Kidney (tissue), 14 donors: Measurements from ENCODE around the gene NIN. TPM values are rescaled to one million over a fixed set of nuclear protein-coding genes. Genes with fewer than 3 reads are reported as not detected.

Experiments used
- DNase-seq, 5 donors: peaks; one replicate each; pipeline ENCODE4 v3.0.0-alpha.2; 2013 to 2020
- FAIRE-seq: peaks from 2 replicates; lab custom pipeline; 2012; peaks lifted over from hg19 to GRCh38; lab: Jason Lieb, UNC
- H3K27ac ChIP-seq, 2 donors: one replicate each; pipeline ENCODE4 v1.7.0; 2013; ENCODE audit warnings: low read depth in 2 of 2, low read length in 2 of 2, inconsistent platforms in 1 of 2
- H3K27me3 ChIP-seq: one replicate; pipeline ENCODE4 v1.7.1; 2013; ENCODE audit warnings: low read length, inconsistent platforms; ENCODE audit not compliant: control insufficient read depth, insufficient read depth
- H3K36me3 ChIP-seq, 3 donors: one replicate each; pipeline versions ENCODE4 v1.7.0 to v1.7.1; 2013; ENCODE audit warnings: low read length in 3 of 3, control low read depth in 1 of 3, inconsistent platforms in 1 of 3; ENCODE audit not compliant: insufficient read depth in 3 of 3, control insufficient read depth in 2 of 3
- H3K4me1 ChIP-seq, 3 donors: one replicate each; pipeline versions ENCODE4 v1.7.0 to v1.7.1; 2013; ENCODE audit warnings: low read length in 3 of 3, inconsistent platforms in 1 of 3, low read depth in 1 of 3; ENCODE audit not compliant: control insufficient read depth in 2 of 3, insufficient read depth in 2 of 3
- H3K4me3 ChIP-seq, 3 donors: one replicate each; pipeline versions ENCODE4 v1.7.0 to v1.8.1; 2013; ENCODE audit warnings: low read length in 3 of 3, control low read depth in 1 of 3, inconsistent platforms in 1 of 3
- H3K9ac ChIP-seq, 3 donors: one replicate each; pipeline versions ENCODE4 v1.7.0 to v1.7.1; 2013; ENCODE audit warnings: low read length in 3 of 3, control low read depth in 1 of 3, inconsistent platforms in 1 of 3
- H3K9me3 ChIP-seq, 3 donors: one replicate each; pipeline versions ENCODE4 v1.7.0 to v1.7.1; 2013; ENCODE audit warnings: low read length in 3 of 3, control low read depth in 1 of 3, inconsistent platforms in 1 of 3; ENCODE audit not compliant: control insufficient read depth in 2 of 3, insufficient read depth in 1 of 3
- intact Hi-C: fragments of 100-400 bp; cut with DNase I; formaldehyde crosslinking; loops from one replicate; pipeline ENCODE4 v1.11.1; 2022
- polyA plus RNA-seq: library from polyadenylated mRNA; stranded (reverse); fragments of 350-450 nt; fragmentation: Illumina TruSeq; extraction: RNeasy Lipid Tissue Mini Kit (QIAGEN cat#74804); gene quantifications from one replicate; pipeline ENCODE4 v1.2.3, GENCODE V29; 2014; ENCODE audit warnings: low read depth, low replicate concordance; ENCODE audit not compliant: insufficient read depth
- total RNA-seq: library from RNA; stranded (reverse); fragmentation: NEBNext Ultra II Directional; extraction: Animal tissue kit (Norgen Biotek cat#: 25700); gene quantifications from one replicate; pipeline ENCODE4 v1.2.1, GENCODE V29; 2021
- TF ChIP-seq, protein P1 (sequence below): IDR thresholded peaks from 3 replicates; pipeline ENCODE4 v1.5.1; 2012; ENCODE audit warnings: mild to moderate bottlenecking, moderate library complexity, borderline replicate concordance; ENCODE audit not compliant: insufficient read depth; ENCODE audit errors: extremely low read depth
- donor health status: control.
- donor health status: control.
- donor health status: control.
- donor health status: control.
- donor health status: control.
- donor health status: DM: yes; HTN: yes; CAD: no.
- donor health status: Normal renal cell carcinoma (clear cell type).

The NIN gene
- total and polyA plus RNA-seq, 2 donors from 2014 or later: 3.6 to 40.0 TPM

DNA sequence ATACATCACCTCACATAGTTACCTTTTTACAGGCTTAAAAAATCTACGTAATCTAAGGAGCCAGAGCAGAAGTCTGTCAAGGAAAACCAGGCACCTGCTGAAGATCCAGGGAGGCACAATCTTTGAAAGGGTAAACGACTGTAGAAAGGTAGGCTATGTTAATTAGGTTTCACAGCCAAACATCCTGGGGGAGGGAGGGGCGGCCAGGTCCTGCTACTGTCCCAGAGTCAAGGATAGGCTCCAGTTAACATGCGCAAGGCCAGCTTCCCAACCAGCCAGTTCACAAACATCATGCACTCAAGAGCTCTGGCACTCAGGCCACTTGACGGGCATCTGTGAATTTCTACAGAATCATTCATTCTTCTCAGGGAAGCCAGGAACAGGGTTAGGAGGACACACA, 22.9 kb downstream of the NIN start:
- Histone ChIP-seq H3K9ac (no peak overlapping the region), H3K4me1 (no peaks in the 10 kb centered on the region), H3K36me3 (no peaks in the 10 kb centered on the region), H3K9me3 (no peaks in the 10 kb centered on the region), H3K4me3 (no peak overlapping the region), H3K27me3 (no peaks in the 10 kb centered on the region), H3K27ac (no peak overlapping the region)
- DNase-seq (no peak), FAIRE-seq (no peak)
- intact Hi-C loops: no loop called here
- TF ChIP-seq, protein P1, sequence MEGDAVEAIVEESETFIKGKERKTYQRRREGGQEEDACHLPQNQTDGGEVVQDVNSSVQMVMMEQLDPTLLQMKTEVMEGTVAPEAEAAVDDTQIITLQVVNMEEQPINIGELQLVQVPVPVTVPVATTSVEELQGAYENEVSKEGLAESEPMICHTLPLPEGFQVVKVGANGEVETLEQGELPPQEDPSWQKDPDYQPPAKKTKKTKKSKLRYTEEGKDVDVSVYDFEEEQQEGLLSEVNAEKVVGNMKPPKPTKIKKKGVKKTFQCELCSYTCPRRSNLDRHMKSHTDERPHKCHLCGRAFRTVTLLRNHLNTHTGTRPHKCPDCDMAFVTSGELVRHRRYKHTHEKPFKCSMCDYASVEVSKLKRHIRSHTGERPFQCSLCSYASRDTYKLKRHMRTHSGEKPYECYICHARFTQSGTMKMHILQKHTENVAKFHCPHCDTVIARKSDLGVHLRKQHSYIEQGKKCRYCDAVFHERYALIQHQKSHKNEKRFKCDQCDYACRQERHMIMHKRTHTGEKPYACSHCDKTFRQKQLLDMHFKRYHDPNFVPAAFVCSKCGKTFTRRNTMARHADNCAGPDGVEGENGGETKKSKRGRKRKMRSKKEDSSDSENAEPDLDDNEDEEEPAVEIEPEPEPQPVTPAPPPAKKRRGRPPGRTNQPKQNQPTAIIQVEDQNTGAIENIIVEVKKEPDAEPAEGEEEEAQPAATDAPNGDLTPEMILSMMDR: no peak

DNA sequence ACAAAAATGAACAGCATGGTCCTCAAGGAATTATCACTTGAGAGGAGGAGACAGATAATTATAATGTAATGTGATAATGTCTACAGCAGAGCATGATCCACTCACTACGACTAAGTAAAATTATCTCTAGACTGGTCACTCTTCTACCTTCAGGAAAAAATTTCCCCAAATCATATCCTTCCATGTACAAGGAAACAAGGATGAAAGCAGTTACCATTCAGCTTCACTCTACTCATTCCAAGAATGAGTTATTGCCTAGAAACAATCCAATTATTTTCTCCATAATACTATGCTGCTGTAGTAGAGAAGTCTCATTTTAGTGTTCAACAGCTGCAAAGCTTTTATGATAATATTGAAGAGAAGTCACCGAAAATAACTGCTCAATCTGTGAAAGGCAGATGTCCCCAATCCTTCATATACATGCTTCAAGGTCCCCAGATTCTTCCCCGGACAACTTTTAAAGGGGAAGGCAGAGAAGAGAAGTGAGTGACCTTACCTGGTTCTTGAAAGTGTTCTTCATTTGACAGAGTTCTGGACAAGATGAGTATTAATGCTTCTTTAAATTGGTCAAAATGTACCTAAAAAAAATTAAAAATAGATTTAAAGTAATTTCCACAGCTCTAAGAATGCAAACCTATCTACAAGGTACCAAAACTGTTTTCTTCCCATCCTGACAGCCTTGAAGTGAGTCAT, 24.6 kb downstream of the NIN start:
- Histone ChIP-seq H3K4me1 (no peaks in the 10 kb centered on the region), H3K36me3 (no peaks in the 10 kb centered on the region), H3K27ac (no peak overlapping the region), H3K9ac (no peak overlapping the region), H3K27me3 (no peaks in the 10 kb centered on the region), H3K9me3 (no peaks in the 10 kb centered on the region), H3K4me3 (no peak overlapping the region)
- intact Hi-C loops: no loop called here
- no peak for FAIRE-seq
- DNase-seq: no peak
- TF ChIP-seq, protein P1: no peak

DNA sequence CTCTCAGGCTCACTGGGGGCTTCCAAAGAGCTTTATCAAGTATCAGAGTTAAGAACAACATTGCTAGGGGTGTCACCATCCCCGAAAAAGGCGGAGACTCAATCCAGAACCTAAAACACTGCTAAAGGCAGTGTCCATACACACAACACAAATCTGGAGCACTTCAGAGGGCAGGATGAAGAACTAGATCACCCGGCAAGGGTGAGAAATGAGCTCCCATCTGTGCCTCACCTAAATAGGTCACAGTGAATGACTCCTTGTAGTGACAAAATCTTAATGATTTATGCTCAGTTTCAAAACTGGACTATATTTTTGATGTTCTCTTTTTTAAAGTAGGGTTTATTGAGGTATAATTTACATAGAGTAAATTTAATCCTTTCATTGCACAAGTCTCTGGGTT, 25.6 kb downstream of the NIN start:
- H3K4me1 ChIP-seq: no peaks in the 10 kb centered on the region
- DNase-seq: no peak
- FAIRE-seq: no peak
- TF ChIP-seq, protein P1: no peak
- H3K36me3 ChIP-seq: no peaks in the 10 kb centered on the region
- no peaks in the 10 kb centered on the region for H3K9me3 ChIP-seq
- H3K9ac ChIP-seq: no peak overlapping the region
- no peaks in the 10 kb centered on the region for H3K27me3 ChIP-seq
- intact Hi-C loops: no loop called here
- H3K27ac ChIP-seq: no peak overlapping the region
- no peak overlapping the region for H3K4me3 ChIP-seq
